ENCODE results near the gene SEPTIN7.

SEPTIN7 gene

GRCh38 chr7:35839860-35840854 is 39.3 kb downstream of the SEPTIN7 start:
- DNase-seq (ENCODE audit: low spot score): peak; percentile 54

- no peak for DNase-seq (ENCODE audit: low spot score)
Observed at GRCh38 chr7:35846816-35847412, 46.1 kb downstream of the SEPTIN7 start.

- DNase-seq (ENCODE audit: low spot score): no peak
Observed at GRCh38 chr7:35848725-35849124, 47.9 kb downstream of the SEPTIN7 start.

GRCh38 chr7:35849158-35849831 is 48.4 kb downstream of the SEPTIN7 start:
- no peak for DNase-seq (ENCODE audit: low spot score)

GRCh38 chr7:35849954-35850353 is 49.1 kb downstream of the SEPTIN7 start:
- DNase-seq (ENCODE audit: low spot score): no peak

Measured in kidney tubule cell (primary cell).